H1 (cell line): ENCODE measurements around the gene CCR9. TPM values are rescaled to one million over a fixed set of nuclear protein-coding genes. Genes with fewer than 3 reads are reported as not detected.

ENCODE experiments used
- CTCF ChIA-PET: fragments of 300-600 bp; sonication (Branson Sonifier 250); formaldehyde crosslinking; loops from one replicate; lab custom pipeline; 2021; ENCODE audit not compliant: partially characterized antibody; lab: Charles Lee
- POLR2A ChIA-PET: fragments of 300-600 bp; sonication (Branson Sonifier 250); formaldehyde crosslinking; loops from one replicate; lab custom pipeline; 2021; ENCODE audit warnings: inconsistent platforms; ENCODE audit not compliant: partially characterized antibody; lab: Charles Lee
- DNase-seq, 2 experiments: peaks; one replicate each; pipeline versions ENCODE4 v3.0.0 to v3.0.0-alpha.2; 2010 to 2022; ENCODE audit warnings: low spot score in 2 of 2, low read depth in 1 of 2, mixed read lengths in 1 of 2
- FAIRE-seq: peaks from 2 replicates; lab custom pipeline; 2011; peaks lifted over from hg19 to GRCh38; lab: Jason Lieb, UNC
- H2AFZ ChIP-seq: 2 replicates; pipeline ENCODE4 v1.8.1; 2012; ENCODE audit warnings: low read length, inconsistent platforms
- H2AK5ac ChIP-seq: 2 replicates; pipeline ENCODE4 v1.6.1; 2013; ENCODE audit warnings: low read depth, low read length
- H2BK120ac ChIP-seq: replicated peaks from 2 replicates; pipeline ENCODE3; 2013; ENCODE audit warnings: low read depth, low read length, inconsistent platforms
- H2BK12ac ChIP-seq: 2 replicates; pipeline ENCODE4 v1.6.1; 2013; ENCODE audit warnings: low read depth, low read length
- H2BK15ac ChIP-seq: 2 replicates; pipeline ENCODE4 v1.6.1; 2013; ENCODE audit warnings: low read length
- H2BK20ac ChIP-seq: 2 replicates; pipeline ENCODE4 v1.6.1; 2013; ENCODE audit warnings: low read length
- H2BK5ac ChIP-seq: 2 replicates; pipeline ENCODE4 v1.6.1; 2013; ENCODE audit warnings: low read depth, low read length
- H3K14ac ChIP-seq: 2 replicates; pipeline ENCODE4 v1.6.1; 2013; ENCODE audit warnings: inconsistent platforms; ENCODE audit not compliant: insufficient read length
- H3K18ac ChIP-seq: 2 replicates; pipeline ENCODE4 v1.6.1; 2013; ENCODE audit warnings: low read length; ENCODE audit errors: extremely low read depth
- H3K23ac ChIP-seq: 2 replicates; pipeline ENCODE4 v1.6.1; 2013; ENCODE audit warnings: inconsistent platforms; ENCODE audit not compliant: insufficient read length
- H3K23me2 ChIP-seq: 2 replicates; pipeline ENCODE4 v1.6.1; 2013; ENCODE audit warnings: low read depth, low read length
- H3K27ac ChIP-seq: 2 replicates; pipeline ENCODE4 v1.6.1; 2011; ENCODE audit warnings: low read depth, low read length, inconsistent platforms
- H3K27me3 ChIP-seq, 4 experiments: replicated peaks in 1 of 4; 1 replicate in 1 of 4; 2 replicates in 3 of 4; pipeline versions ENCODE4 v1.6.1 to v1.8.1; 2011 to 2013; ENCODE audit warnings: low read length in 3 of 4, mild to moderate bottlenecking in 3 of 4, inconsistent platforms in 2 of 4, mixed read lengths in 2 of 4, moderate library complexity in 1 of 4; ENCODE audit not compliant: control insufficient read depth in 3 of 4, insufficient read depth in 3 of 4; ENCODE audit errors: extremely low read depth in 1 of 4
- H3K36me3 ChIP-seq, 4 experiments: 2 replicates each; pipeline versions ENCODE4 v1.6.1 to v1.8.1; 2011 to 2013; ENCODE audit warnings: mild to moderate bottlenecking in 4 of 4, low read length in 3 of 4, moderate library complexity in 2 of 4, control low read depth in 1 of 4, inconsistent platforms in 1 of 4; ENCODE audit not compliant: insufficient read depth in 4 of 4, control insufficient read depth in 2 of 4
- H3K4ac ChIP-seq: replicated peaks from 2 replicates; pipeline ENCODE3; 2013; ENCODE audit warnings: low read length, low read depth, mixed read lengths, inconsistent platforms; ENCODE audit not compliant: insufficient read length
- H3K4me1 ChIP-seq, 4 experiments: replicated peaks in 1 of 4; 1 replicate in 1 of 4; 2 replicates in 3 of 4; pipeline versions ENCODE4 v1.6.1 to v1.8.1; 2011 to 2013; ENCODE audit warnings: low read length in 3 of 4, inconsistent platforms in 2 of 4, mixed read lengths in 1 of 4; ENCODE audit not compliant: insufficient read depth in 4 of 4, control insufficient read depth in 3 of 4
- H3K4me2 ChIP-seq, 2 experiments: 2 replicates each; pipeline versions ENCODE4 v1.6.1 to v1.8.1; 2011 to 2013; ENCODE audit warnings: low read depth in 2 of 2, low read length in 2 of 2, control low read depth in 1 of 2, inconsistent platforms in 1 of 2, mild to moderate bottlenecking in 1 of 2; ENCODE audit not compliant: insufficient read depth in 1 of 2
- H3K4me3 ChIP-seq, 4 experiments: fragments of 200-600, 300-600 bp in 1 of 4; sonication (generic), shearing (Covaris generic), sonication (Bioruptor Twin) in 1 of 4; 2 replicates each; pipeline versions ENCODE4 v1.5.1 to v1.8.1; 2011 to 2016; ENCODE audit warnings: low read length in 4 of 4, low read depth in 3 of 4, control low read depth in 2 of 4, inconsistent platforms in 2 of 4, mild to moderate bottlenecking in 2 of 4, mixed read lengths in 1 of 4, moderate library complexity in 1 of 4; ENCODE audit not compliant: insufficient read depth in 2 of 4; ENCODE audit errors: extremely low read depth in 1 of 4
- H3K56ac ChIP-seq: replicated peaks from 2 replicates; pipeline ENCODE3; 2013; ENCODE audit warnings: low read depth, mild to moderate bottlenecking, mixed read lengths, low read length, inconsistent platforms; ENCODE audit not compliant: insufficient read length
- H3K79me1 ChIP-seq: 2 replicates; pipeline ENCODE4 v1.6.1; 2013; ENCODE audit warnings: low read depth, low read length, control low read depth
- H3K79me2 ChIP-seq, 2 experiments: 2 replicates each; pipeline versions ENCODE4 v1.6.1 to v1.8.1; 2012 to 2013; ENCODE audit warnings: low read length in 2 of 2, mild to moderate bottlenecking in 2 of 2, inconsistent platforms in 1 of 2; ENCODE audit not compliant: insufficient read depth in 2 of 2, control insufficient read depth in 1 of 2
- H3K9ac ChIP-seq, 4 experiments: replicated peaks in 1 of 4; 1 replicate in 1 of 4; 2 replicates in 3 of 4; pipeline versions ENCODE4 v1.6.1 to v1.8.1; 2011 to 2013; ENCODE audit warnings: low read depth in 3 of 4, low read length in 3 of 4, control low read depth in 2 of 4, mild to moderate bottlenecking in 2 of 4, moderate library complexity in 2 of 4, inconsistent platforms in 1 of 4; ENCODE audit errors: extremely low read depth in 1 of 4
- H3K9me3 ChIP-seq, 2 experiments: 2 replicates each; pipeline versions ENCODE4 v1.6.1 to v1.8.1; 2012 to 2013; ENCODE audit warnings: mild to moderate bottlenecking in 2 of 2, moderate library complexity in 2 of 2, control low read depth in 1 of 2, inconsistent platforms in 1 of 2, low read depth in 1 of 2, low read length in 1 of 2, mixed read lengths in 1 of 2; ENCODE audit not compliant: insufficient read depth in 2 of 2
- H4K20me1 ChIP-seq, 2 experiments: replicated peaks in 1 of 2; 2 replicates each; pipeline versions ENCODE3 to v1.8.1; 2011 to 2013; ENCODE audit warnings: inconsistent platforms in 2 of 2, low read length in 2 of 2, mild to moderate bottlenecking in 1 of 2; ENCODE audit not compliant: insufficient read depth in 2 of 2, control insufficient read depth in 1 of 2
- H4K5ac ChIP-seq: 2 replicates; pipeline ENCODE4 v1.6.1; 2013; ENCODE audit warnings: low read length, low read depth, mixed read lengths, inconsistent platforms; ENCODE audit not compliant: insufficient read length
- H4K8ac ChIP-seq: 2 replicates; pipeline ENCODE4 v1.8.0; 2013; ENCODE audit warnings: mild to moderate bottlenecking, moderate library complexity, low read length, inconsistent platforms; ENCODE audit not compliant: insufficient read depth; ENCODE audit errors: extremely low read depth
- H4K91ac ChIP-seq: replicated peaks from 2 replicates; pipeline ENCODE3; 2013; ENCODE audit warnings: low read length, mixed read lengths, inconsistent platforms; ENCODE audit not compliant: insufficient read length
- CBX5 ChIP-seq: fragments of 300-800, 300-1000 bp; sonication (generic); IDR thresholded peaks from 2 replicates; pipeline ENCODE4 v1.7.1; 2016; ENCODE audit warnings: antibody characterized with exemption, low read length, low read depth
- CHD1 ChIP-seq: IDR thresholded peaks from 2 replicates; pipeline ENCODE4 v1.6.1; 2012; ENCODE audit warnings: low read depth, low read length, improper control_type of control experiment
- FOSL1 ChIP-seq: IDR thresholded peaks from 2 replicates; pipeline ENCODE4 v1.6.1; 2011; ENCODE audit warnings: mild to moderate bottlenecking, low read depth, low read length, moderate library complexity; ENCODE audit not compliant: insufficient read depth
- POLR2A ChIP-seq, 2 experiments: IDR thresholded peaks; 1 replicate in 1 of 2; 2 replicates in 1 of 2; pipeline ENCODE4 v1.6.1; 2011; ENCODE audit warnings: low read depth in 2 of 2, low read length in 2 of 2, mild to moderate bottlenecking in 2 of 2; ENCODE audit errors: control extremely low read depth in 1 of 2
- RBBP5 ChIP-seq: IDR thresholded peaks from 2 replicates; pipeline ENCODE4 v1.7.1; 2012; ENCODE audit warnings: low read depth, mild to moderate bottlenecking, inconsistent platforms, low read length, moderate library complexity, borderline replicate concordance
- RFX5 ChIP-seq: IDR thresholded peaks from 2 replicates; pipeline ENCODE4 v1.6.1; 2011; ENCODE audit warnings: low read depth, low read length, improper control_type of control experiment, borderline replicate concordance
- RNF2 ChIP-seq: fragments of 200-900, 300-1000 bp; sonication (generic); IDR thresholded peaks from 2 replicates; pipeline ENCODE4 v1.7.1; 2016; ENCODE audit warnings: borderline replicate concordance, low read depth, mild to moderate bottlenecking, antibody characterized with exemption, low read length; ENCODE audit not compliant: poor library complexity, severe bottlenecking; ENCODE audit errors: missing control alignments
- SAP30 ChIP-seq: fragments of 300-600 bp; sonication (generic); IDR thresholded peaks from 2 replicates; pipeline ENCODE4 v1.7.1; 2012; ENCODE audit warnings: low read length, moderate library complexity, mild to moderate bottlenecking, inconsistent platforms; ENCODE audit not compliant: insufficient read depth, insufficient replicate concordance
- SP4 ChIP-seq: IDR thresholded peaks from 2 replicates; pipeline ENCODE4 v1.6.1; 2012; ENCODE audit warnings: low read length, inconsistent platforms
- WGBS, 2 experiments: shearing (Covaris generic) in 1 of 2; methylation state at CpG; one replicate each; pipeline versions ENCODE4 v1.1.6 to v1.1.7; 2013 to 2015; ENCODE audit warnings: low lambda C conversion rate in 2 of 2, mixed read lengths in 2 of 2, inconsistent platforms in 1 of 2, low coverage in 1 of 2, missing lambda C conversion rate in 1 of 2; ENCODE audit not compliant: insufficient replicate concordance in 2 of 2, insufficient coverage in 1 of 2, insufficient read length in 1 of 2; ENCODE audit errors: extremely low coverage in 1 of 2, missing lambda C conversion rate in 1 of 2; 5-methylcytosine and 5-hydroxymethylcytosine counted together
- polyA plus RNA-seq, 7 experiments: library from polyadenylated mRNA; depleted of rRNA in 3 of 7; stranded (reverse) in 5 of 7; unstranded in 2 of 7; fragments of >200 nt in 5 of 7; fragments of 200-250 nt in 2 of 7; gene quantifications; 1 replicate in 5 of 7; 2 replicates in 1 of 7; 4 replicates in 1 of 7; pipeline versions ENCODE4 v1.2.1 to v1.2.3, GENCODE V29; 2011 to 2013; ENCODE audit warnings: missing spikeins in 2 of 7, mixed read lengths in 2 of 7
- total RNA-seq: library from RNA; stranded (reverse); fragmentation: NEBNext Ultra II Directional; extraction: Animal tissue kit (Norgen Biotek cat#: 25700); gene quantifications from 2 replicates; pipeline ENCODE4 v1.2.1, GENCODE V29; 2021
- TF ChIP-seq, protein P1 (sequence below): IDR thresholded peaks from 2 replicates; pipeline ENCODE4 v1.6.1; 2011; ENCODE audit warnings: low read length, improper control_type of control experiment

CCR9 gene
- total and polyA plus RNA-seq, 2 of the 8 experiments (the other 6 are each of a cell fraction or from before 2014, with no cell fraction given), result not detected

DNA sequence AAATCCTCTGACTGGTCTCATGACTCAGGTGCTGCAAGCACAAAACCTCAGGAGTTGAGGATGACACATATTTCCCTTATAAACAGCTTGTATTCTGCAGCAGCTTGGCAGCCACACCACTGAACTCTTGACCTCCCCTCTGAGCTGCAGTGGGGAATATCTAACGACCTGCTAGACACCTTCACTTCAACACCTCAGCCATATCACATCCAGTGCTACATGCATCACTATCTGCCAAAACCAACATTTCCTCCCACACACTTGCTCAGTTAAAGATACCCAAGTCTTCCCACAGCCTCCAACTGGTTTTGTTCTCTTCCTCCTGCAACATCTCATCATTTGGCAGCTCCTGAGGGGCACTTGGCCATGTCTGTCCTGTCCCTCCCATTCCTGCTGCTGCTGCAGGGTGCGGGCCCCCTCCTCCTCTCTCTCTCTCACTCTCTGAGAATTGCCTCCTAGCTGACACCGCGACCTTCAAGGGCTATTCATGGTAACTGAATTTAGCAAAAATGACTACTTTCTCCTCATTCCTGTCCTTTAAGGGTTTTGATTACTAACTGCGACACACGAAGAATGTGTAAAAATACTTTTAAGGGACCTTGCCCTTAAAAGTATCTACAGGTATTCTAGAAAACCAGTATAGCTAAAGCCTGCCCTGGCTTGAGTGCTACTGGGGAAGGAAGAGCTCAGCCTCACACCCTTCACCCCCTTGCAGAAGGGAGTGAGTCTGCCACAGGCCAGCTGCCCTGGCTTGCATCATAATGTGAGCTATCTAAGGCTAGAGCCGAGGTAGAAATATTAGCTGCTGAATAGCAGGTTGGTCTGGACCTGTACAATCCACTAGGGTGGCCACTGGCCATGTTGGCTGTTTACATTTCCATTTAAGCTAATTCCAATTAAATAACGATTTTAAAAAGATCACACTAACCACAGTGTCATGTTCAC lies 5.0 kb upstream of the CCR9 start:
- POLR2A ChIA-PET, result interaction anchor here (0.5 to 0.7 kb wide), 2 partner anchors 15 to 248 kb away, joined by 3 read pairs; no protein-coding TSS in a partner anchor
- Histone ChIP-seq H4K91ac (no peak overlapping the region), H2AFZ (no peak overlapping the region), H3K27me3 (peaks cover 0 to 3% (median 0%) of the 10 kb centered on the region in 4 experiments; a peak in 2 of 7 replicates), H3K4me1 (no peaks in the 10 kb centered on the region), H3K18ac (no peak overlapping the region), H3K79me2 (no peaks in the 10 kb centered on the region), H2AK5ac (no peak overlapping the region), H3K23ac (no peak overlapping the region), H3K56ac (no peak overlapping the region), H2BK15ac (no peak overlapping the region), H3K4me3 (no peak overlapping the region), H3K23me2 (no peaks in the 10 kb centered on the region), H3K4me2 (no peak overlapping the region), H3K9me3 (no peaks in the 10 kb centered on the region), H3K79me1 (no peaks in the 10 kb centered on the region; the same call in 1 of the 2 replicates), H4K5ac (no peak overlapping the region), H3K27ac (no peak overlapping the region), H4K20me1 (no peaks in the 10 kb centered on the region), H2BK5ac (no peak overlapping the region), H2BK12ac (no peak overlapping the region), H3K9ac (no peak overlapping the region), H3K36me3 (no peaks in the 10 kb centered on the region; a peak in 1 of 8 replicates), H4K8ac (no peak overlapping the region), H3K4ac (no peak overlapping the region), H2BK120ac (no peak overlapping the region), H3K14ac (no peak overlapping the region), H2BK20ac (no peak overlapping the region)
- CTCF ChIA-PET, result interaction anchor here (0.8 to 1.4 kb wide), 3 partner anchors 26 to 58 kb away, joined by 3 to 5 read pairs (median 3); no protein-coding TSS in a partner anchor
- FAIRE-seq (no peak), DNase-seq (no peak)
- WGBS, 2 experiments, result 78% methylated on average over 8 of the region's 8 CpGs; no CpG with 5 or more reads in 1 of the 2 experiments
- no peak for TF ChIP-seq POLR2A (IDR thresholded peaks at IDR 0.05; ENCODE audit: control extremely low read depth in 1 of 2, low read depth in 2 of 2, low read length in 2 of 2)
- no peak for TF ChIP-seq FOSL1
- no peak for TF ChIP-seq CBX5
- no peak for TF ChIP-seq SAP30
- no peak for TF ChIP-seq SP4
- no peak for TF ChIP-seq RFX5
- TF ChIP-seq RBBP5, result no peak
- no peak for TF ChIP-seq CHD1
- no peak for TF ChIP-seq RNF2
- TF ChIP-seq, protein P1, sequence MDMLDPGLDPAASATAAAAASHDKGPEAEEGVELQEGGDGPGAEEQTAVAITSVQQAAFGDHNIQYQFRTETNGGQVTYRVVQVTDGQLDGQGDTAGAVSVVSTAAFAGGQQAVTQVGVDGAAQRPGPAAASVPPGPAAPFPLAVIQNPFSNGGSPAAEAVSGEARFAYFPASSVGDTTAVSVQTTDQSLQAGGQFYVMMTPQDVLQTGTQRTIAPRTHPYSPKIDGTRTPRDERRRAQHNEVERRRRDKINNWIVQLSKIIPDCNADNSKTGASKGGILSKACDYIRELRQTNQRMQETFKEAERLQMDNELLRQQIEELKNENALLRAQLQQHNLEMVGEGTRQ, result no peak
